ENCODE data around the gene FAM120A. TPM values are rescaled to one million over a fixed set of nuclear protein-coding genes. Genes with fewer than 3 reads are reported as not detected.

The FAM120A gene
- total and polyA plus RNA-seq, 4 donors: 28.3 to 91.0 (median 50.3) TPM

DNA sequence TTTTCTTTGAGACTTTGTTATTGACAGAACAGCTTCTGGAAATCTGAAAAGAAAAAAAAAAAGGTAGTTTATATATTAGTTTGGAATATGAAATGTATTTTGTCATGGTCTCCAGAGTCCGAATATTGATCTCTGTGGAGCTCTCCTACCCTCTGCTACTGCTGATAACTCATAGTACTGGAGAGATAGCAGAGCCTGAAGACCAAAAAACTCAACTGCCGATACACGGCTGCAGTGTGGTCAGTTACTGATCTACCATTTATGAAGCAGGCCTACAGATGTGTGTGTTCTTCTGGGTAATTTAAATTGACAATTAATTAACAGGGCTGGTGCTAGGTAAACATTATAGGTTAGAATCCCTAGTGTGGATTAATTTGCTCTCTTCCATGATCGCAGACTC, 3.8 kb upstream of the FAM120A start:
- TF ChIP-seq TAF1 (conservative IDR thresholded peaks at IDR 0.05) (no peak), FOXA2 (IDR thresholded peaks at IDR 0.05) (no peak), EGR1 (IDR thresholded peaks at IDR 0.05; ENCODE audit: low read depth in 2 of 2) (no peak), RXRA (IDR thresholded peaks at IDR 0.05) (no peak), YY1 (IDR thresholded peaks at IDR 0.05) (no peak), JUND (IDR thresholded peaks at IDR 0.05) (no peak)
- TF ChIP-seq, protein P1, sequence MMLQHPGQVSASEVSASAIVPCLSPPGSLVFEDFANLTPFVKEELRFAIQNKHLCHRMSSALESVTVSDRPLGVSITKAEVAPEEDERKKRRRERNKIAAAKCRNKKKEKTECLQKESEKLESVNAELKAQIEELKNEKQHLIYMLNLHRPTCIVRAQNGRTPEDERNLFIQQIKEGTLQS (IDR thresholded peaks at IDR 0.05): no peak
- TF ChIP-seq, protein P2, sequence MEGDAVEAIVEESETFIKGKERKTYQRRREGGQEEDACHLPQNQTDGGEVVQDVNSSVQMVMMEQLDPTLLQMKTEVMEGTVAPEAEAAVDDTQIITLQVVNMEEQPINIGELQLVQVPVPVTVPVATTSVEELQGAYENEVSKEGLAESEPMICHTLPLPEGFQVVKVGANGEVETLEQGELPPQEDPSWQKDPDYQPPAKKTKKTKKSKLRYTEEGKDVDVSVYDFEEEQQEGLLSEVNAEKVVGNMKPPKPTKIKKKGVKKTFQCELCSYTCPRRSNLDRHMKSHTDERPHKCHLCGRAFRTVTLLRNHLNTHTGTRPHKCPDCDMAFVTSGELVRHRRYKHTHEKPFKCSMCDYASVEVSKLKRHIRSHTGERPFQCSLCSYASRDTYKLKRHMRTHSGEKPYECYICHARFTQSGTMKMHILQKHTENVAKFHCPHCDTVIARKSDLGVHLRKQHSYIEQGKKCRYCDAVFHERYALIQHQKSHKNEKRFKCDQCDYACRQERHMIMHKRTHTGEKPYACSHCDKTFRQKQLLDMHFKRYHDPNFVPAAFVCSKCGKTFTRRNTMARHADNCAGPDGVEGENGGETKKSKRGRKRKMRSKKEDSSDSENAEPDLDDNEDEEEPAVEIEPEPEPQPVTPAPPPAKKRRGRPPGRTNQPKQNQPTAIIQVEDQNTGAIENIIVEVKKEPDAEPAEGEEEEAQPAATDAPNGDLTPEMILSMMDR (IDR thresholded peaks at IDR 0.05; ENCODE audit: low read depth, low read length, missing input control): no peak
- H3K4me1 ChIP-seq (ENCODE audit: control insufficient read depth in 4 of 4, insufficient read depth in 4 of 4, low read length in 3 of 4): peaks cover 0 to 10% (median 7%) of the 10 kb centered on the region in 4 donors
- H3K27ac ChIP-seq (ENCODE audit: low read depth in 1 of 2, low read length in 2 of 2): no peak overlapping the region
- peaks cover 5 to 28% (median 16%) of the 10 kb centered on the region in 4 donors for H3K36me3 ChIP-seq (ENCODE audit: control insufficient read depth in 4 of 4, insufficient read depth in 3 of 4, low read depth in 1 of 4, low read length in 3 of 4)
- H3K9me3 ChIP-seq (ENCODE audit: control insufficient read depth in 4 of 4, low read length in 3 of 4): no peaks in the 10 kb centered on the region
- H3K27me3 ChIP-seq (ENCODE audit: control insufficient read depth in 4 of 4, insufficient read depth in 4 of 4, low read length in 3 of 4): no peaks in the 10 kb centered on the region
- DNase-seq (ENCODE audit: low spot score): no peak
- WGBS: 97% methylated on average over 4 of the region's 4 CpGs
- H3K9ac ChIP-seq (ENCODE audit: low read depth in 1 of 2, low read length in 2 of 2): no peak overlapping the region
- H3K4me3 ChIP-seq (ENCODE audit: low read depth in 1 of 3, low read length in 3 of 3): no peak overlapping the region

DNA sequence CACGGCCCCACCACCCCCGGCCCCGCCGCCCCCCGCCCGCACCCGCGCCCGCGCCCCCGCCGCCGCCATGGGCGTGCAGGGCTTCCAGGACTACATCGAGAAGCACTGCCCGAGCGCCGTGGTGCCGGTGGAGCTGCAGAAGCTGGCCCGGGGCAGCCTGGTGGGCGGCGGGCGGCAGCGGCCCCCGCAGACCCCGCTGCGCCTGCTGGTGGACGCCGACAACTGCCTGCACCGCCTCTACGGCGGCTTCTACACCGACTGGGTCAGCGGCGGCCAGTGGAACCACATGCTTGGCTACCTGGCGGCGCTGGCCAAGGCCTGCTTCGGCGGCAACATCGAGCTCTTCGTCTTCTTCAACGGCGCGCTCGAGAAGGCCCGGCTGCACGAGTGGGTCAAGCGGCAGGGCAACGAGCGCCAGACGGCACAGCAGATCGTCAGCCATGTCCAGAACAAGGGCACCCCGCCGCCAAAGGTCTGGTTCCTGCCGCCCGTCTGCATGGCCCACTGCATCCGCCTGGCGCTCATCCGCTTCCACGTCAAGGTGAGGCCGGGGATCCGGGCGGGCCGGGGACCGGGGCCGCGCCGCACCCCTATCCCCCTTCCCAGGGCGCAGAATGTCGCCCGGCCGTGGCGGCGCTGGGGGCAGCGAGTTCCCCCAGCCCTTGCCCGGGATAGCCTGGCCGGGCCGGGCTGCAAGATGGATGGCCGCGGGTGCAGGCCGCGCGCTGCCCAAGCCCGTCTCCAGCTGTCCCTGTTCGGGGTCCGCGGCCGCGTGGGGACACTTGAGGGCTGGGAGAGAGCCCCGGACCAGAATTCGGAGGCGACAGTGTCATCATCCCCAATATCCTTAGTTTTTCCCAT, 594 bp downstream of the FAM120A start:
- peaks cover 3 to 11% (median 6%) of the 10 kb centered on the region in 4 donors for H3K36me3 ChIP-seq (ENCODE audit: control insufficient read depth in 4 of 4, insufficient read depth in 3 of 4, low read depth in 1 of 4, low read length in 3 of 4)
- under 1% methylated on average over 91 of the region's 92 CpGs for WGBS
- peak overlapping the region; percentile 89 to 90 for H3K27ac ChIP-seq (ENCODE audit: low read depth in 1 of 2, low read length in 2 of 2)
- DNase-seq (ENCODE audit: low spot score): peak; percentile 66
- H3K4me1 ChIP-seq (ENCODE audit: control insufficient read depth in 4 of 4, insufficient read depth in 4 of 4, low read length in 3 of 4): peaks cover 1 to 39% (median 23%) of the 10 kb centered on the region in 4 donors
- peak overlapping the region; percentile 79 to 94 for H3K9ac ChIP-seq (ENCODE audit: low read depth in 1 of 2, low read length in 2 of 2)
- no peaks in the 10 kb centered on the region for H3K9me3 ChIP-seq (ENCODE audit: control insufficient read depth in 4 of 4, low read length in 3 of 4)
- H3K27me3 ChIP-seq (ENCODE audit: control insufficient read depth in 4 of 4, insufficient read depth in 4 of 4, low read length in 3 of 4): no peaks in the 10 kb centered on the region
- peak; percentile 56 for TF ChIP-seq YY1 (IDR thresholded peaks at IDR 0.05)
- TF ChIP-seq, protein P2 (IDR thresholded peaks at IDR 0.05; ENCODE audit: low read depth, low read length, missing input control): peak; percentile 20
- no peak for TF ChIP-seq HNF4A (conservative IDR thresholded peaks at IDR 0.05)
- peak overlapping the region; percentile 83 to 96 (median 94) for H3K4me3 ChIP-seq (ENCODE audit: low read depth in 1 of 3, low read length in 3 of 3)

DNA sequence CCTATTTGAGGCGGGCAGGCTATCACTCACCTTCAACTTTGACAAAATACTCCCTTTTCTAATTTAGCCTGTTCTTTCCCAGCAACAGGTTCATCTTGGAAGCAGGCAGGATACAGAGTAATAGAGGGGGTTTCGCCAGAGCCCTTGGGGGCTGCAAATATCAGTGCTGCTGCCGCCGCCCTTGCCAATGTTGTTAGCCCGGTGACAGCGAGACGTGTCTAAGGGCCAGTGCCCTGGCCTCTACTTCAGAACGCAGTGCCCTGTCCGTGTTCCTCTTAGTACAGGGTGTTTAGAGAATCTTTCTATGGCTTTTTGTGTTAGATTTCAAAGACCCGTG, 1.2 kb downstream of the FAM120A start:
- no peak for TF ChIP-seq TAF1 (conservative IDR thresholded peaks at IDR 0.05)
- no peak for TF ChIP-seq FOXA2 (IDR thresholded peaks at IDR 0.05)
- TF ChIP-seq, protein P1 (IDR thresholded peaks at IDR 0.05): no peak
- Histone ChIP-seq H3K27me3 (ENCODE audit: control insufficient read depth in 4 of 4, insufficient read depth in 4 of 4, low read length in 3 of 4) (no peaks in the 10 kb centered on the region), H3K4me1 (ENCODE audit: control insufficient read depth in 4 of 4, insufficient read depth in 4 of 4, low read length in 3 of 4) (peaks cover 1 to 39% (median 23%) of the 10 kb centered on the region in 4 donors), H3K4me3 (ENCODE audit: low read depth in 1 of 3, low read length in 3 of 3) (peak overlapping the region; percentile 83 to 96 (median 94)), H3K9me3 (ENCODE audit: control insufficient read depth in 4 of 4, low read length in 3 of 4) (no peaks in the 10 kb centered on the region), H3K9ac (ENCODE audit: low read depth in 1 of 2, low read length in 2 of 2) (peak overlapping the region; percentile 79 to 94), H3K27ac (ENCODE audit: low read depth in 1 of 2, low read length in 2 of 2) (peak overlapping the region; percentile 89 to 90), H3K36me3 (ENCODE audit: control insufficient read depth in 4 of 4, insufficient read depth in 3 of 4, low read depth in 1 of 4, low read length in 3 of 4) (peaks cover 0 to 5% (median 3%) of the 10 kb centered on the region in 4 donors)
- DNase-seq (ENCODE audit: low spot score): peak; percentile 45
- under 1% methylated on average over 10 of the region's 10 CpGs for WGBS
